Measurements from ENCODE around the gene SOX9.
A peak's percentile ranks its signal among the peaks of the same experiment; 100 is the strongest.
"Not testable (repeated sequence)": the region's sequence is repeated elsewhere in the genome, so short reads cannot be mapped to it uniquely, and the experiment has no call there.

Gene SOX9

DNA sequence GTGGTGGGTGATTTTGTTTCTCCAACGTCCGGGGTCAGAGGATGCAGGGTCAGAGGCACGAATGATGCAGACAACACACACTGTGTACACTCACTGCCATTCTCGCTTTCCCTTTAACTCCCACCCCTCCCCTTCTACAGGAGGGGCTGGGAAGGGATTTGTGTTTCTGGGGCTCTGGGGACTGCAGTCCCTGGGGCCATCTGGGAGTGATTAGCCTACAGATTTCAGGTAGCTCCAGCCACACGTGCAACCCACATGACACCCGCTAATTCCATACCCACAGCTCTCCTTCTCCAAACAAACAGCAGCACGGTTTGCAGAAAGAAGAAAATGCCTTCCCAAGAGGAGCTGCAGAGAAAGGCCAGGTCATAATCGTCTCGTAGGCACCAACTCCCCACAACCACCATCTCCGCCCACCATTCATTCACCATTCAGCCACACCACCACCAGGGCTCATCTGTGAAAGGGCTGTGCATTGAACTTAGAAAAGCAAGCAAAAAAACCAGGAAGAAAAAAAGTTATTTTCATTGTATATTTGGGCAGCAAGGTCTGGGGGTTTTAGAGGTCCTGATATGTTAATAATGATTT lies 9.4 kb upstream of the SOX9 start:
- DNase-seq (ENCODE audit: low spot score): no peak

DNA sequence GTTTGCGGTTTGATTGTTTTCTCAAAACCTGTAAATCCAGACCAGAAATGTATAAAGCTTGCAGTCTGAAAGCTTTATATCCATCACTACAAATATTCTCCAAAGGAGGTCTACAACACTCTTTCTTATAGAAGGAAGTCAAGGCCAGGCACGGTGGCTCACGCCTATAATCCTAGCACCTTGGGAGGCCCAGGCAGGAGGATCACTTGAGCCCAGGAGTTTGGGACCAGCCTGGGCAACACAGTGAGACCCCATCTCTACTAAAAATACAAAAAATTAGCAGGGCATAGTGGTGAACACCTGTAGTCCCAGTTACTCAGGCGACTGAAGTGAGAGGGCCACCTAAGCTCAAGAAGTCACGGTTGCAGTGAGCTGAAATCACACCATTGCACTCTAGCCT lies 8.9 kb upstream of the SOX9 start:
- not testable (repeated sequence) for DNase-seq (ENCODE audit: low spot score)

DNA sequence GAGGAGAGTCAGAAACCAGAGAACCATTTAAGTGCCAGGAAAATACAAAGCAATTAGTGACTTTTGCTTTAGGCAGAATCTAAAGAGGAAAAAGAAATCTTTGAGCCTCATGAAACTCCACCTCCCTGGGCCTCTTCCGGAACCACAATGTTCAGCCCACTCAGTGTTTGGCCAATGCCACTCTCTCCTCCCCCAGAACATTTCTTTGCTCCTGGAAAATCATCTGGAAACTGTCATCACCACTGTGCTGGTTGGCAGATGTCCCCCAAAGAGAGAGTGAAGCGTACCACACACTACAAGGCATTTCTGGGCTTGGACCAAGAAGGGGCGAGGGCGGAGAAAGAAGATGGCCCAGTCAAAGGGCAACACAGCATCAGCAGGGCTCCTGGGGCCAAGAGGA lies 7.1 kb upstream of the SOX9 start:
- DNase-seq (ENCODE audit: low spot score): no peak

DNA sequence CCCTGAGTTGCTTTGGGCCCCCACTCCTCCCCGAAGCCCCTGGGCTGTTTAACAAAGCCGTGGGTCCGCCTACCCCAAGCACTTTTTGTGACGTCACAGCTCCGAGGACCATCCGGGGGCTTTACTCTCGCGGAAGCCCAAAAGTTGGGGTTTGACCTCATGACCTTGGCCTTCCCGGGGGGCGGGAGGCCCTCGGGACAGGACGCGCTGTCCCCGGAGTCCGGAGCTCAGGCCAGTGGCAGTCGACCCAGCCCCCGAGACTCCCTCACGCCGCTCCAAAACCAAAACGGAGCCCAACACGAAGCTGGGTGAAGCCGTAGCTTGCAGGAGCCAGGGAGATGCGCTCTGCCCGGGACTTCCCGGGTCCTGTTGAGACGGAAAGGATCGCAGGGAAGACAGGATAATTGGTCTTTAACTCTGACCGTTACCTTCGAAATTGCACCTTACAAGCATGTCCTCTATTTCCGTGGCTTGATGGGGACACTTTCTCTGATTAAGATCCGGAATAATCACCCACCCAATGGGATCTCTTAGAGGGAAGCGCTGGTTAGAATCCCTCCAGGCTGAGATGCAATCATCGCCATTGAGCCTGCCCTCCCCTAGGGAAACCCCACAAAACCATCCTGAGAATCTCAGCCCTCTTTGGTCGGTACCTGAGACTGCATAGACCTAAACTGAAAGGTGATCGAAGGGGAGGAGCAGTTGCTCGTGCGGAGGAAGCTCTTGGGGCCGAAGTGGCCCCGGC lies 4.9 kb upstream of the SOX9 start:
- DNase-seq (ENCODE audit: low spot score): no peak

DNA sequence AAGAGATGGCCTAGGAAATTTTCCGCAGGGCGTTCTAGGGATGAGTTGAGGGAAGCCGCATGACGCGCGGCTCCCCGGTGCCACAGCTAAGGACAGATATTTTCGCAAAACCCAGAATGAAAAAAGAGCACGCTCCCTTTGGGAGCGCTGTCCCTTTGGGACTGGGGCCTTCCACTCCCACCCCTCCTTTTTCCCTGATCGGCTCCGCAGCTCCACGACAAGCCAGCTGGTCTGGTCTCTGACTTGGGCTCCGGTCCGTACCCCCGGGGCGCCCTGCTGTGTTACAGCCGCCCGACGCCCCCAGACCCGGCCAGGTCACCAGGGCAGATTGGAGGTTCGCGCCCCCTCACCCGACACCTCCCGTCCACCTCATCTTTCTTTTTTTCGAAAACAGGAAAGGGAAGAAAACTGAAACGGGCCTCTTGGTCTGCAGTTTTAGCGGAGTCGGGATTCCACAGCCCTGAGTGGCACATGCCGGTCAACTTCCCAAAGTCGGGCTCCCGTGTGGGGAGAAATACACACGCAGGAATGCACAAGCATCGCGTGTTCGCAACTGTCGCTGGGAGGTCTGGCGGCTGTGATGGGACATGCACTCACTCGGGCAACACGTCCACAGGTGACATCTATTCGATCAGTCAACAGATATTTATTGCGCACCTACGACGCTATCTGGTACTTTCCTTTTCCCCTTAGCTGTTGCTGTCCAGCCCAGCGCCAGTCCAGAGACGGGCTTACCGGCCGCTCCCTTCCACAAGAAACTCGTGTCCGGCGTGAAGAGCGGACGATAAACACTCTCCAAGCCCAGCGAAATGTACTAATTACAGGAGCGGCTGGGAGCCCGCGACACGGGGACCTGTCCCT lies 3.9 kb upstream of the SOX9 start:
- no peak for DNase-seq (ENCODE audit: low spot score)

DNA sequence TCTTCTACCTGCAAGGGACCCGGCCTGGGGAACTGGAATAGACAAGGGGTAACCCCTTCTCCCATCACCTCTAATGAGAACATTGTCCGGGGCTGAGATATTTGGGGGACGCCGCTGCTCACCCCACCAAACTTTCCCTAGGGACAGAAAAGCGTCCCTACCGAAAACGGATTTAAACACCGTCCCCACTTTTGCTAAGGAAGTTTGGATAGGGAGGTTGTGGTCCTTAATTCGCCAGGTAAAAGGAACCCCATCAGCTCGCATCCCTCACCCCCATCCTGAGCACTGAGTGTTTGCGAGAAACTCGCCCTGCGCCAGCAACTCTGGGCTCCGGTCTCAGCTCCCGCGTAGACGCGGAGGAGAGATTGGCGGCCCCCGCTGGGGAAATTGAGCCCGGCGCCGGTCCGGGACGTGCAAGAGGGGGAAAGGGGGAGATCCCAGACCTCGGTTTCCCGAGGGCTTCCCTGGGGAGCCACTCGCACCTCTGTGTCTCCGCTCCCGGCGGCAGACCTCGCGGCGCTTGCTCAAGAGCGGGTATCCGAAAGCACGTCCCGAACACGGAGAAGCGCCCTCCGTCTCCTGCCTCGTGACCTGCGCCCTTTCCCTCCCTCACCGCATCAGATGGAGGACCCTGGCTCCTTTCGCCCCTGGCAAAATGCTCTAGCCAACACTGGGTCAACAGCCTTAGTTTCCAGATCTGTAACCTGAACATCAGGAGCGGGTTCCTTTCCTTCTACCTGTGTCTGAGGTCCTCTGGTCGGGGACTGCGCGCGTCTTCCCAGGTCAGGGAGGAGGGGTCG lies 3.1 kb upstream of the SOX9 start:
- no peak for DNase-seq (ENCODE audit: low spot score)

DNA sequence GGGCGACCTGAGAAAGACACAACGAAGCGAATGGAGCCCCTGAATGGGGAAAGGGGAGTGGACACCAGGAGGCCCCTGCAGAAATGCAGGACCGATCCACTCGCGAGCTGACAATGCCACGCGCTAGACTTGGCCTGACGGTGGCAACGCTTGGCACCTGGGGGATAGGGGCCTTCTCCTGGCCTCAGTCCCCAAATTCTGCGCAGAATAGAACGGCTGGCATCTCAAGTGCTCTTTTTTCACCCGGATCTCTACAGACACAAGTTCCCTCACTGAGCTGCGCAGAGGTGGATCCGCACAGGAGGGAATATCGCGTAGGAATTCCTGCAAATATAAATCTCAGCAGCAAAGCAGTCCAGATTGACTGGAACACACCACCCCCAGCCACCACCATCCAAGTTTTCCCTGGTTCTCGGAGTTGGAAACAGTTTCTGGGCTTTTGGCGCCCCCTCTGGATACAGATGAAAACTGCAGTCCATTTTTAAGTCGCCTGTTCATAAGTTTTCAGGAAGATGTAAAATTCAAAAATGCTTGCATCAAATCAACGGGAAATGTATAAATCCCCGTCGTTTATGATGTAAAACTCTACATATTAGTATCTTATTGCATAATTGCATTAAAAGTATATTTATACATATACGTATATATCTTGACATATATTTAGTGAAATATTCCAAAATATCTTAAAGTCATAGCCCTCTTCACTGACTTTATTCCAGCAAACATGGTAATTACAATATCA lies 2.3 kb upstream of the SOX9 start:
- DNase-seq (ENCODE audit: low spot score): peak; percentile 86

DNA sequence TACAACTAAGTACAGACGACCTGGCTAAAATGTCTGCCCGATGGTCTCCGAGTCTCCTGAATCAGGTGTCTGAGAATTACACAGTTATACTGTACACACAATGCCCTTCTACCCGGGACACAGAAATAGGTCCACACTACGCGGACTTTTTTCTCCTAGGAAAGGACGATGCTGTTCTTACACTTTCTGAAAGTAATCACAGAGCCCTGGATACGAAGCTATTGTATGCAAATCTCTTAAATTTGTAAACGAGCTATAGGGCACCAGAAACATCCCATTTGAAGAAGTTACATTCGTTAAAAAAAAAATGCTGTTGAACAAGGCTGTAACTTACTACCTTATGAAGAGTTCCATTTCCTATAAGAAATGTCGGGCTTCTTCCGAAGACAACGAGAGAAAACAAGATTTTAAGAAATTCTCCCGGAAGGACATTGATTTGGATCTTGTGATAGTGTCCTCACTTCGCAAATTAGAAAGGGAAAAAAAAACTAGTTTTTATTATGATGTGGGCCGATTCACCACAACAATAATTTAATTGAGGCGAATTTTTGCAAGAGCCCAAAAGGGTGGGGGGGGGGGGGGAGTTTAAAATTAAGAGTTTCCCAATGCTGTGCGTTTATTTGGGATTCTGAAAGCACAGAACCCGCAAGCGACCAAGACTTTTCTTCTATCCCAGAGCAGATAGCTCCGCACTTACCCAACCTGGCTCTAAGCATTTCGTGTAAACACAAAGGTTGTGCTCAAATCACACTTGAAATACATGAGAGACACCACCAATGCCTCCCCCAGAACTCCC lies 1.5 kb upstream of the SOX9 start:
- DNase-seq (ENCODE audit: low spot score): peak; percentile 47

DNA sequence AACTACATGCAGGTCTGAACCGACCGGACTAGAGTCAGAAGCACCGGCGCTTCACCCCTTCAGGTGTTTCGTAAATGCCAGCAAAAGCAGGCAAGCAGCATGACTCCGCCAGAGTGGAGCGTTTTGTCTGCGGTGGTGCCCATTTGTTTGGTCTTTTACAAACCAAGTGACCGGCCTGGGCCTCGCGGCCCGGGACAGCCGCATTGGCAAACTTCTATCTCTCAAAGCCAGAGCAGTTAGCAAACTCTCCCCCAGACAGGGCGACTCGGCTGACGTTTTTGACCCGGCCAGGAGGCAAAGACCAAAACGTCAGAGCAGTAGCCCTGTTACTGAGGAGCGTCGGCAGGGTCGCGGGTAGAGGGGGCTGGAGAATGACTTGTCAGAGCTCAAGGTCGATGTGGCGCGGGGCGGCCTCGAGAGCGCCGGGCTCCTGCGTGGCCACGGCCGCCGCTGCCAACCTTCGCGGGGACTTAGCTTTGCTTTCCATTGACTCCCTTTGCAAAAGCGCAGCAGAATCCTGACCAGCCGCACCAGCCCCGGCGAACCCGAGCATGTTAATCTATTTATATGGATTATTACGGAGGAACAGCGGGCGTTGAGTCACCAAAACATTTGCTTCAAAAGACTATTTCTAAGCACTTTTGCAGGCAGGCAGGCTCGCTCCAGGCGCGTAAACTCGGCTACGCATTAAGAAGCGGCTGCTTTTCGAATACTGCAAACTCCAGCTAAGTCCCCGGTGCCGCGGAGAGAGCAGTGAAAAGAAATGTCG lies 763 bp upstream of the SOX9 start:
- DNase-seq (ENCODE audit: low spot score): peak; percentile 49

DNA sequence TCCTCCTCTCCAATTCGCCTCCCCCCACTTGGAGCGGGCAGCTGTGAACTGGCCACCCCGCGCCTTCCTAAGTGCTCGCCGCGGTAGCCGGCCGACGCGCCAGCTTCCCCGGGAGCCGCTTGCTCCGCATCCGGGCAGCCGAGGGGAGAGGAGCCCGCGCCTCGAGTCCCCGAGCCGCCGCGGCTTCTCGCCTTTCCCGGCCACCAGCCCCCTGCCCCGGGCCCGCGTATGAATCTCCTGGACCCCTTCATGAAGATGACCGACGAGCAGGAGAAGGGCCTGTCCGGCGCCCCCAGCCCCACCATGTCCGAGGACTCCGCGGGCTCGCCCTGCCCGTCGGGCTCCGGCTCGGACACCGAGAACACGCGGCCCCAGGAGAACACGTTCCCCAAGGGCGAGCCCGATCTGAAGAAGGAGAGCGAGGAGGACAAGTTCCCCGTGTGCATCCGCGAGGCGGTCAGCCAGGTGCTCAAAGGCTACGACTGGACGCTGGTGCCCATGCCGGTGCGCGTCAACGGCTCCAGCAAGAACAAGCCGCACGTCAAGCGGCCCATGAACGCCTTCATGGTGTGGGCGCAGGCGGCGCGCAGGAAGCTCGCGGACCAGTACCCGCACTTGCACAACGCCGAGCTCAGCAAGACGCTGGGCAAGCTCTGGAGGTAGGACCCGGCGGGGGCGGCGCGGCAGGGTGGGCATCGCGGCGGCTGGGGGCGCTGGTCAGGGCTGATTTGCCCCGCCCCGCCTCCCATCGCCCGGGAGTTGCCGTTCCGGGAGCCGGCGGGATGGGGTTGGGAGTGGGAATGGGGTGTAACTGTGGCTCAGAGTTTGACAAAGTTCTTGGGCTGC lies 567 bp downstream of the SOX9 start:
- peak; percentile 11 for DNase-seq (ENCODE audit: low spot score)

DNA sequence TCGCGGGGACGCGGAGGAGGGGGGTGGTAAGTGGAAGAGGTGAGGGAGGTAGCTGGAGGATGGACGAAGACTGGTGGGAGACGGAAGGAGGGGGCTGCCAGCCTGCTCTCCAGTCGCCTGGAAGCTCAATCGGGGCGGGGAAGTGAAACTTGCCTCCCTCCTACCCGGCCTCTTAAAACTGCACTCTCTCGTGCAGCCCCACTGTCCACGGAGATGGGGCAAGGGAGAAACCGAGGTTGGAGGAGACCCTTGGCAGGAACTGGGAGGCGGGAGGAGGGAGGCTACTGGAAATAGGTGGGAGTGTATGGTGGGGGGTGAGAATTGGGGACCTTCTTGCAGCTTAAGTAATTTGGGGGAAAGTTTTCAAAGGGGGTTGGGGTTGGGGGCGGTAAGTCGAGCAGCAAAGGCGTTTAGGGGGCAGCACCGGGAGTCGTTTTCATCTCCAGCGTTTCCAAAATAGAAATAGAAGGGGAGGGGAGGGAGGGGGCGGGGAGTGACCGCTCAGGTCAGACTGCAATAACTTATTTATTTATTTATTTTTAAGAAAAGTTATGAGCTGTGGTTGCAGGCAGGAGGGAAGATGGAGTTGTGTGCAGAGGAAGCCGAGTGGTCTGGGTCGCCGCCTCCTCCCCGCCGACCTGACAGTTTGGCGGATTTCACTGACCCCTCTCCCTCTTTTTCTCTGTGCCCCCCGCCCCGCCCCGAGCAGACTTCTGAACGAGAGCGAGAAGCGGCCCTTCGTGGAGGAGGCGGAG lies 1.4 kb downstream of the SOX9 start:
- DNase-seq (ENCODE audit: low spot score): peak; percentile 17

DNA sequence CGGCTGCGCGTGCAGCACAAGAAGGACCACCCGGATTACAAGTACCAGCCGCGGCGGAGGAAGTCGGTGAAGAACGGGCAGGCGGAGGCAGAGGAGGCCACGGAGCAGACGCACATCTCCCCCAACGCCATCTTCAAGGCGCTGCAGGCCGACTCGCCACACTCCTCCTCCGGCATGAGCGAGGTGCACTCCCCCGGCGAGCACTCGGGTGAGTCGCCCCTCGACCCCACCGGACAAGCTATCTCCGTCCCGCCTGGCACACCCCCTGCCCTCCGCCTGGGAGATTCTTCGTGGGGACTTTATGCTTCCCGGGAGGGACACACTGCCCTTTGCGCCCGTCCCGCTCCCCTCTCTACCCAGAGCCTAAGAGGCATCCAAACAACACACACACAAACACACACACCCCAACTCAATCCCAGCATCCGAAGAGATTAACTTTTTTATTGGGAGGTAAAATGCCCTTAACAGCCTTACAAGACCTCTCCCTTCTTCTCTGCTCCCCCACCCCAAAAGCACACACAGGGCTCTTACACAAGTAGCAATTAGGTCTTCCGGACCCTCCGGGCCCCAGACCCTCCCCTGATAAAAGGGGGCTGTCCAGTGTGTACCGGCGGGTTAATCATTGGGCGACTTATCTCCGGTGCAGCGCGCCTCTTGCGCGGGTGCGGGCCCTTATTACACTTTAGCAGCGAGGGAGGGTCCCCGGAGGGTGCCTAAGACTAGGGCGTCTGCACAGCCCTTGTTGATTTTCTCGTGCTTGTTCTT lies 2.1 kb downstream of the SOX9 start:
- DNase-seq (ENCODE audit: low spot score): peak; percentile 22

DNA sequence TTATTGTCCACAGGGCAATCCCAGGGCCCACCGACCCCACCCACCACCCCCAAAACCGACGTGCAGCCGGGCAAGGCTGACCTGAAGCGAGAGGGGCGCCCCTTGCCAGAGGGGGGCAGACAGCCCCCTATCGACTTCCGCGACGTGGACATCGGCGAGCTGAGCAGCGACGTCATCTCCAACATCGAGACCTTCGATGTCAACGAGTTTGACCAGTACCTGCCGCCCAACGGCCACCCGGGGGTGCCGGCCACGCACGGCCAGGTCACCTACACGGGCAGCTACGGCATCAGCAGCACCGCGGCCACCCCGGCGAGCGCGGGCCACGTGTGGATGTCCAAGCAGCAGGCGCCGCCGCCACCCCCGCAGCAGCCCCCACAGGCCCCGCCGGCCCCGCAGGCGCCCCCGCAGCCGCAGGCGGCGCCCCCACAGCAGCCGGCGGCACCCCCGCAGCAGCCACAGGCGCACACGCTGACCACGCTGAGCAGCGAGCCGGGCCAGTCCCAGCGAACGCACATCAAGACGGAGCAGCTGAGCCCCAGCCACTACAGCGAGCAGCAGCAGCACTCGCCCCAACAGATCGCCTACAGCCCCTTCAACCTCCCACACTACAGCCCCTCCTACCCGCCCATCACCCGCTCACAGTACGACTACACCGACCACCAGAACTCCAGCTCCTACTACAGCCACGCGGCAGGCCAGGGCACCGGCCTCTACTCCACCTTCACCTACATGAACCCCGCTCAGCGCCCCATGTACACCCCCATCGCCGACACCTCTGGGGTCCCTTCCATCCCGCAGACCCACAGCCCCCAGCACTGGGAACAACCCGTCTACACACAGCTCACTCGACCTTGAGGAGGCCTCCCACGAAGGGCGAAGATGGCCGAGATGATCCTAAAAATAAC lies 3.0 kb downstream of the SOX9 start:
- no peak for DNase-seq (ENCODE audit: low spot score)

DNA sequence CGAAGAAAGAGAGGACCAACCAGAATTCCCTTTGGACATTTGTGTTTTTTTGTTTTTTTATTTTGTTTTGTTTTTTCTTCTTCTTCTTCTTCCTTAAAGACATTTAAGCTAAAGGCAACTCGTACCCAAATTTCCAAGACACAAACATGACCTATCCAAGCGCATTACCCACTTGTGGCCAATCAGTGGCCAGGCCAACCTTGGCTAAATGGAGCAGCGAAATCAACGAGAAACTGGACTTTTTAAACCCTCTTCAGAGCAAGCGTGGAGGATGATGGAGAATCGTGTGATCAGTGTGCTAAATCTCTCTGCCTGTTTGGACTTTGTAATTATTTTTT lies 3.6 kb downstream of the SOX9 start:
- DNase-seq (ENCODE audit: low spot score): peak; percentile 19

DNA sequence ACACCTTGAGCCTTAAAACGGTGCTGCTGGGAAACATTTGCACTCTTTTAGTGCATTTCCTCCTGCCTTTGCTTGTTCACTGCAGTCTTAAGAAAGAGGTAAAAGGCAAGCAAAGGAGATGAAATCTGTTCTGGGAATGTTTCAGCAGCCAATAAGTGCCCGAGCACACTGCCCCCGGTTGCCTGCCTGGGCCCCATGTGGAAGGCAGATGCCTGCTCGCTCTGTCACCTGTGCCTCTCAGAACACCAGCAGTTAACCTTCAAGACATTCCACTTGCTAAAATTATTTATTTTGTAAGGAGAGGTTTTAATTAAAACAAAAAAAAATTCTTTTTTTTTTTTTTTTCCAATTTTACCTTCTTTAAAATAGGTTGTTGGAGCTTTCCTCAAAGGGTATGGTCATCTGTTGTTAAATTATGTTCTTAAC lies 4.4 kb downstream of the SOX9 start:
- DNase-seq (ENCODE audit: low spot score): peak; percentile 42

DNA sequence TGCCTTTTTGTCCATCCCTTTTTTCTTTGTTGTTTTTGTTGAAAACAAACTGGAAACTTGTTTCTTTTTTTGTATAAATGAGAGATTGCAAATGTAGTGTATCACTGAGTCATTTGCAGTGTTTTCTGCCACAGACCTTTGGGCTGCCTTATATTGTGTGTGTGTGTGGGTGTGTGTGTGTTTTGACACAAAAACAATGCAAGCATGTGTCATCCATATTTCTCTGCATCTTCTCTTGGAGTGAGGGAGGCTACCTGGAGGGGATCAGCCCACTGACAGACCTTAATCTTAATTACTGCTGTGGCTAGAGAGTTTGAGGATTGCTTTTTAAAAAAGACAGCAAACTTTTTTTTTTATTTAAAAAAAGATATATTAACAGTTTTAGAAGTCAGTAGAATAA lies 4.9 kb downstream of the SOX9 start:
- peak; percentile 35 for DNase-seq (ENCODE audit: low spot score)
